ENCODE measurements around the gene FAM228A.

FAM228A gene

DNA sequence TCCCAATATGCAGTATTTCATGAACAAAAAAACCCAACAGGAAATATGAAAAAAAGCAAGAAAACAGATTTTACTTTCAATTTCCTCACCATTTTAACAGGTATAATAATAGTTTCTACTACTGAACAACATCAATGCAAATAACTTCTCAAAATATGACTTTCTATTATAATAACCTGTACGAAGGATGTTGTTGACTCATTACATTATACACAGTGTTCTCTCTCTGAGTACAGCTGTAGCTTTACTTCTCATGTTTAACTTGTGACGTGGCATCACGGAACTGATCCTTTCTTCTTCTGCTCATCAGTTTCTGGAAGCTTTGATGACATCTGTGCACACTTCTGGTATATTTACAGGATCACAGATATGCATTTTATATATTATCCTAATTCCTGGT lies 40.0 kb downstream of the FAM228A start:
- in situ Hi-C loops (cut with HindIII; ENCODE audit: low sequenced_read_pairs): no loop called here
- DNase-seq (ENCODE audit: low read depth, low spot score): no peak
- no peak overlapping the region for H3K4me3 ChIP-seq (ENCODE audit: low read depth, low read length)
- TF ChIP-seq, protein P1, sequence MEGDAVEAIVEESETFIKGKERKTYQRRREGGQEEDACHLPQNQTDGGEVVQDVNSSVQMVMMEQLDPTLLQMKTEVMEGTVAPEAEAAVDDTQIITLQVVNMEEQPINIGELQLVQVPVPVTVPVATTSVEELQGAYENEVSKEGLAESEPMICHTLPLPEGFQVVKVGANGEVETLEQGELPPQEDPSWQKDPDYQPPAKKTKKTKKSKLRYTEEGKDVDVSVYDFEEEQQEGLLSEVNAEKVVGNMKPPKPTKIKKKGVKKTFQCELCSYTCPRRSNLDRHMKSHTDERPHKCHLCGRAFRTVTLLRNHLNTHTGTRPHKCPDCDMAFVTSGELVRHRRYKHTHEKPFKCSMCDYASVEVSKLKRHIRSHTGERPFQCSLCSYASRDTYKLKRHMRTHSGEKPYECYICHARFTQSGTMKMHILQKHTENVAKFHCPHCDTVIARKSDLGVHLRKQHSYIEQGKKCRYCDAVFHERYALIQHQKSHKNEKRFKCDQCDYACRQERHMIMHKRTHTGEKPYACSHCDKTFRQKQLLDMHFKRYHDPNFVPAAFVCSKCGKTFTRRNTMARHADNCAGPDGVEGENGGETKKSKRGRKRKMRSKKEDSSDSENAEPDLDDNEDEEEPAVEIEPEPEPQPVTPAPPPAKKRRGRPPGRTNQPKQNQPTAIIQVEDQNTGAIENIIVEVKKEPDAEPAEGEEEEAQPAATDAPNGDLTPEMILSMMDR (IDR thresholded peaks at IDR 0.05; ENCODE audit: low read depth, low read length): no peak

DNA sequence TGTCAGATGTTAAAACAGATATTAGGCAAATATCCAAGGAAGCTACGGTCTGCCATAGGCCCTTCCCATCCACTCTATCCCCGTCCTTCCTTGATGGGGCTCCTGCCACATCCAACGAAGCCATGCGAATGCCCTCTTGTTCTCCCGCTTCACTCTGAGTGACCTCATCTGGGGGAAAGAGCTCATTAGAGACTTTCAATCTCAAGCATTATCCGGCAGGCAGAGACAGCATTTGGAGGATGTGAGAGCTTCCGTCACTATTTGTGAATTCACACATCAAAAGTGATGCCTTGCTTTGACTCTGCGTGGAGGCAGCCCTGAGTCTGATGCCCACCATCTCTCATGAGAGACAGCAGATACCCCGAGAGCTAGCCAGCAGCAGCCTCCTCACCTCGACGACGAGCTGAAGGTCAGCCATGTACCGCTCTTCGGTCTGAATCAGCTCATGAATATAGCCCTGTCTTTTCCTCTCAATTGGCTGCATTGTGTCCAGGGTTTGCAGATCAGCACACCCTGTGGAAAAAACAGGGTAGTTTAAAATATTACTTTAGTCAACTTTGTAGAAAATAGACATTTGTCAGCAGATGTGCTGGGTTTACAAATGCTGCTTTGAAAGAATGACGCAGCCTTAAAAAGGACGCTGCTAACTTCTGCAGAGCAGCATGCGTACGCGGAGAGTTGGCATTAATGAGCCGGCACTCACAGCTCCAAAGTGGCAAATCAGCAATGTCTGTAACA lies 45.9 kb downstream of the FAM228A start:
- in situ Hi-C loops (cut with HindIII; ENCODE audit: low sequenced_read_pairs): no loop called here
- TF ChIP-seq, protein P1 (IDR thresholded peaks at IDR 0.05; ENCODE audit: low read depth, low read length): no peak
- no peak overlapping the region for H3K4me3 ChIP-seq (ENCODE audit: low read depth, low read length)

DNA sequence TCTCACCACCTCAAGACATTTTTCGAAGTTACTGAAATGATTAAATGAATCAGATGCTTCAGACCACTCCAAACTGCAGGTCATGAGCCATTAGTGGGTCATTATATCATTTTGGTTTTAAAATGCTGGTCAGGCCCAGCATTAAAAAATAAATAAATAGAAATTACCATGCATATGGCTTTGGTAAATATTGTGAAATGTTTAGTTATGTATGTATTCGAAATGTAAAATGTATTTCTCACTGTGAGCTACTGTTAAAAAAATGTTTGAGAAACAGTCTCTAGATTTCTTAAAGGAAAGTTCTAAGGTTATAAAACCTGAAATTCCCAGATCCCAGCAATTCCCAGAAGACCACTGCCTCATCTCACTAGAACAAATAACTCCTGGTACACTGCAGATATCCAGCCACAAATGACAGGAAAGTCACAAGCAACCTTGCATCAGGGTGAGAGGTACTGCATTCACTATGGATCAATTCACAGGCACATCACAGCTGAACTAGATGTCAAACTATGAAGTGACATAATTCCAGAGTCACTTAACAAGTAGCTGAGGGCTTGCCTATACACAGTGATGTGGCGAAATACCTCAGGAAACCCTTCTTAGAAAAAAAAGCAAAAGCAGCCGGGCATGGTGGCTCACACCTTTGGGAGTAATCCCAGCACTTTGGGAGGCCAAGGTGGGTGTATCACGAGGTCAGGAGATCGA lies 46.6 kb downstream of the FAM228A start:
- TF ChIP-seq, protein P1 (IDR thresholded peaks at IDR 0.05; ENCODE audit: low read depth, low read length): no peak
- DNase-seq (ENCODE audit: low read depth, low spot score): no peak
- no peak overlapping the region for H3K4me3 ChIP-seq (ENCODE audit: low read depth, low read length)
- in situ Hi-C loops (cut with HindIII; ENCODE audit: low sequenced_read_pairs): no loop called here

More for the DNA sequence above, 45.9 kb downstream of the FAM228A start:
- DNase-seq (ENCODE audit: low read depth, low spot score): no peak

DNA sequence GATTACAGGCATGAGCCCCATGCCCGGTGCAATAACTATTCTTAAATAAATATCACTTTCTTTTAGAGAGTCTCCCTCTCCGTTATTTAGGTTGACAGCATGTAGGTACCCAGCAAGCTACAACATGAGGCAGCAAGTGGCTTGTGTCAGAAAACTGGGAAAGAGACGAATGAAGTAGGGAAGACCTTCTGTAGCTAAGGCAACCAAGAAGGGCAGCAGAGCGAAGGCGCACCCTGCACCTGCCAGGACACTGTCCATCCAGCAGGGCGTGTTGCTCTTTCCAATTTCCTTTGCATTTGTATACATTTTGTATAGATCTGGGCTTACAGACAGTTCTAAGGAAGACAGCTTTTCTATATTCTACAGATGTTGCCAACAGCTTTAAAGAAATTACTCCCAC lies 48.1 kb downstream of the FAM228A start:
- no peak overlapping the region for H3K4me3 ChIP-seq (ENCODE audit: low read depth, low read length)
- in situ Hi-C loops (cut with HindIII; ENCODE audit: low sequenced_read_pairs): no loop called here
- DNase-seq (ENCODE audit: low read depth, low spot score): no peak
- TF ChIP-seq, protein P1 (IDR thresholded peaks at IDR 0.05; ENCODE audit: low read depth, low read length): no peak

DNA sequence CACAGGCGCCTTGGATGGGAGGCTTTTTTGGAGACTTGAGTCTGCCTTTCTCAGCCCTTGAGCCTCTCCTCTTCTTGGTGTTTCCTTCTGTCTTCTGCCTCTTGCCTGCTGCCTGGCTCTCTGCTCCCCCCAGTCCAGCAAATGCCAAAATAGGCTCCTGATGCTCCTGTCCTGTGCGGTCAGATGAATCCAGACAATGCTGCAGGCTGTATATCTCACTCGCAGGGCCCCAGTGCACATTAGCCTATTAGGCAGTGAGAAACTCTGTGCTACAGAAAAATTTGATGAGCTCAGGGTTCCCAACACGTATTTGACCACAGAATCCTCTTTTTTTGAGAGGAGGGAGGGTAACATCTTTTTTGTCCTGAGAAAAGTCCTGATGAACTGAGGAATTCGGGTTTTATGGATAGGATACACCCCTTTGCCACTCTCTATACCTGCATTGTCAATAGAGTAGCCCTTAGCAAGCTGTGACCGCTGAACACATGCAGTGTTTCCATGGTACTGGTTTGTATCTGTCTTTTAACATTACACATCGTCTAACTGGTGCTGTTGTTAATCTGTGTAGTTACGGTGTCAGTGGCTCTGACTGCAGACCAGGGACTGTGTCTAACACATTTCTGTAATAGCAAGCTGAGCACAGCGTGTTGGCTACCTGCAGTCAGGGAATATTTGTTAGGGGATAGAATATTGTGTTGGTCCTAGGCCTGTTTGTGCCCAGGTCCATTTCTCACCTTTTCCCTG lies 50.8 kb downstream of the FAM228A start:
- TF ChIP-seq, protein P1 (IDR thresholded peaks at IDR 0.05; ENCODE audit: low read depth, low read length): no peak
- DNase-seq (ENCODE audit: low read depth, low spot score): no peak
- no peak overlapping the region for H3K4me3 ChIP-seq (ENCODE audit: low read depth, low read length)
- in situ Hi-C loops (cut with HindIII; ENCODE audit: low sequenced_read_pairs): no loop called here

DNA sequence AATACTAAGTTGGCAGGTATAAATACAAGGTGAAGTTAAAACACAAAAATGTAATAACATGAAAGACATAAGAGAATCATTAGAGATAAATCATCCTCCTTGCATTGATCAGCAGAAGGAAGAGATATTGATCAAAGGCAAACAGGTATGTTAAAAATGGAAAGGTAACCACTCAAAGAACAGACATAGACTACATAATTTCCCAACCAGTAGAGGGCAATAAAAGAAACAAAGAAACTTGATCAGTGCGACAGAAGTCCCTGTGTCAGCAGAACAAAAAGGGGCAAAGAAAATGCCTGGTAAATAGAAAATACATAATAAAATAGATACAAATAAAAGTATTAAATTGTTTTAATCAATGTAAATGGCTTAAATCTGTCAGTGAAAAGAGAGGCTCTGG lies 53.6 kb downstream of the FAM228A start:
- no peak for DNase-seq (ENCODE audit: low read depth, low spot score)
- in situ Hi-C loops (cut with HindIII; ENCODE audit: low sequenced_read_pairs): no loop called here
- H3K4me3 ChIP-seq (ENCODE audit: low read depth, low read length): no peak overlapping the region
- TF ChIP-seq, protein P1 (IDR thresholded peaks at IDR 0.05; ENCODE audit: low read depth, low read length): peak; percentile 21

Measured in astrocyte of the spinal cord (primary cell).